ENCODE results near the gene CD151. TPM values are rescaled to one million over a fixed set of nuclear protein-coding genes. Genes with fewer than 3 reads are reported as not detected.

Gene CD151
- total and polyA plus RNA-seq, 8 donors = 163 to 351 (median 261) TPM

DNA sequence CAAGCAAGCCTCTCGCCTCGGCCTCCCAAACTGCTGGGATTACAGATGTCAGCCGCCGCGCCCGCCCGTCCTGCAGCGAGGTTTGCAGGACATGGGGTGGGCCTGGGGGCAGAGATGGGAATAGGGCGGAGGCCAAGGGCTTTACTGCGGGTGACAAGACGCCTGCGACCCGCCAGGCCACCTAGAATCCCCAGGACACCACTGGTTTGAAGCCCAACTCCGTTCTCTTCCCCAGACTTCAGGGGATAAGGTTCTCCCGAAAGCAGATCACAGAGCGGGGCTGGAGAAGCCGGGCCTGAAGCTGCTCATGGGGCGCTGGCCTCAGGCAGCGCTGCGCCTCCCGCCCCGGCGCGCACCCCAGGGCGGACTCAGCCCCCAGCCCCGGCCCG, 9.2 kb downstream of the CD151 start:
- no peaks in the 10 kb centered on the region for H3K27me3 ChIP-seq
- peak in 1 of 6 donors; percentile 55 for DNase-seq
- H3K36me3 ChIP-seq = peaks cover 0 to 36% (median 21%) of the 10 kb centered on the region in 3 donors
- TF ChIP-seq, protein P1, sequence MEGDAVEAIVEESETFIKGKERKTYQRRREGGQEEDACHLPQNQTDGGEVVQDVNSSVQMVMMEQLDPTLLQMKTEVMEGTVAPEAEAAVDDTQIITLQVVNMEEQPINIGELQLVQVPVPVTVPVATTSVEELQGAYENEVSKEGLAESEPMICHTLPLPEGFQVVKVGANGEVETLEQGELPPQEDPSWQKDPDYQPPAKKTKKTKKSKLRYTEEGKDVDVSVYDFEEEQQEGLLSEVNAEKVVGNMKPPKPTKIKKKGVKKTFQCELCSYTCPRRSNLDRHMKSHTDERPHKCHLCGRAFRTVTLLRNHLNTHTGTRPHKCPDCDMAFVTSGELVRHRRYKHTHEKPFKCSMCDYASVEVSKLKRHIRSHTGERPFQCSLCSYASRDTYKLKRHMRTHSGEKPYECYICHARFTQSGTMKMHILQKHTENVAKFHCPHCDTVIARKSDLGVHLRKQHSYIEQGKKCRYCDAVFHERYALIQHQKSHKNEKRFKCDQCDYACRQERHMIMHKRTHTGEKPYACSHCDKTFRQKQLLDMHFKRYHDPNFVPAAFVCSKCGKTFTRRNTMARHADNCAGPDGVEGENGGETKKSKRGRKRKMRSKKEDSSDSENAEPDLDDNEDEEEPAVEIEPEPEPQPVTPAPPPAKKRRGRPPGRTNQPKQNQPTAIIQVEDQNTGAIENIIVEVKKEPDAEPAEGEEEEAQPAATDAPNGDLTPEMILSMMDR (IDR thresholded peaks at IDR 0.05) = no peak
- H3K4me1 ChIP-seq = peaks cover 4 to 28% (median 25%) of the 10 kb centered on the region in 3 donors
- 0 to 1% methylated on average over 27 of the region's 27 CpGs for WGBS, 2 donors
- intact Hi-C loops (cut with DNase I) = no loop called here
- FAIRE-seq = no peak
- peak; percentile 5 to 14 (median 7) for ATAC-seq
- H3K4me3 ChIP-seq = peak overlapping the region; percentile 69 to 92 (median 79)
- peak overlapping the region; percentile 83 to 93 (median 92) for H3K27ac ChIP-seq
- no peaks in the 10 kb centered on the region for H3K9me3 ChIP-seq

DNA sequence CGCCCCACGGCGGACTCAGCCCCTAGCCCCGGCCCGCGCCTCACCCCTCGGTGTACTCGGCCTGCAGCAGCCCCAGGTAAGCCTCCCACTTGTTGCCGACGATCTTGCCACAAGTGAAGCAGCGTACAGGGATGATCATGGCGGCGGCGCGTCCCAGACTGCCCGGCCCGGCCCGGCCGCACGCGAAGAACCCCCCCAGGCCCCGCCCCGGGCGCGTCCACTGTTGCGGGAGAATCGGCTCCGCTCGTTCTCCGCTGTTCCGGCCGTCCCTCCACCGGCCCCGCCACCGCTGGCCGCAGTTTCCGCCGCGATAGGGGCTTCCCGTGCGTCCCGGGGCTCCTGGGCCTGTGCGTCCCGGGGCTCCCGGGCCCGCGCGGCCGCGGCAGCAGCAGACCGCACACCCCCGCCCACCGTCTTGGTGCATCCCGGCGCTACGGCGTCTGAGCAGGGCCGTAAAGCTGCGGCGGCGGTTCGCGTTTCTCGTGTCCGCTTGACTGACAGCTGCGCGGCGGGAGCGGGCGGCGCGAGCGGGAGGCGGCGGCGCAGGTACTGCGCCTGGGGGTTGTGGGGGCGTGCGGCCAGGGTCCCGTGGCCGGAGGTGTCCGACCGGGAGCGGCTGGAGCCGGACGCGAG, 9.7 kb downstream of the CD151 start, which contains the start of the genes POLR2L and TSPAN4:
Gene POLR2L (minus strand): TSS at position 160 of the 633 bp plus-strand sequence. CDS start 21 bp downstream, at position 139.
Gene TSPAN4 (plus strand): TSS at position 483 of the 633 bp plus-strand sequence. CDS start 7,453 bp downstream, outside the sequence.
- Histone ChIP-seq H3K27me3 (no peaks in the 10 kb centered on the region), H3K9me3 (no peaks in the 10 kb centered on the region), H3K36me3 (peaks cover 0 to 31% (median 19%) of the 10 kb centered on the region in 3 donors), H3K4me1 (peaks cover 4 to 28% (median 25%) of the 10 kb centered on the region in 3 donors), H3K4me3 (peak within 1 kb of the TSS; percentile 69 to 92 (median 79)), H3K27ac (peak within 1 kb of the TSS; percentile 83 to 93 (median 92))
- DNase-seq (peak; percentile 86 to 96 (median 89)), ATAC-seq (peak; percentile 60 to 76 (median 68)), FAIRE-seq (no peak)
- intact Hi-C loops (cut with DNase I) = no loop called here
- TF ChIP-seq, protein P1 (IDR thresholded peaks at IDR 0.05) = no peak
- WGBS, 2 donors = 0 to 1% methylated on average over 64 to 87 of the region's 87 CpGs

DNA sequence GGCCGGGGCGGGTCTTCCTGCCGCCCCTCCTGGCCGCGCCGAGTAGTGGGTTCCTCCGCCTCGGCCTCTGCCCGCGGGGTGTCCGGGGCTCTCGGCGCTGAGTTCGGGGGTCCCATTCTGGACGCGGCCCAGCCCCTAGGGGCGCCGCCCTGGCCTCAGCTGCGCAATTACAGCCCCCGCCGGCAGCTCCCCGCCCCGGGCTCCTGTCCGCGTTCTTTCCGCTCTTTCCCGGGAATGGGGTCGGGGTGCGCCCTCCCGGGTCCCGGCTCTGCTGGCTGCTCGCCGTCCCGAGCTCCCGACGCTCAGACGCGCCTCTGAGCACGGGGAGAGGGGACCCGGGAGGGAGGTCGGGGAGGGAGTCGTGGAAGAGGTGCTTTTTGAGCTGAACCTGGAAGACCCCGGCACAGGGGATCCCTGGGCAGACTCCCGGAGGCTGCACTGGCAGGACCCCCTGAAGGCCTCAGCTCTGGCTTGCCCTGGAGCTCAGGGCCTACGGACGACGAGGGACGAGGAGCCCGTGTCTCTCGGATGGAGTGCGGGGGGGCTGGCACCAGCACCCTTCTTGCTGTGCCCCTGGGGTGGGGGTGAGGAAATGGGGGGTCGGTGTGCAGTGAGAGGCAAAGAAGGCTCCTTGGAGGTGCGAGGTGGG, 10.5 kb downstream of the CD151 start:
- H3K27me3 ChIP-seq = no peaks in the 10 kb centered on the region
- no peaks in the 10 kb centered on the region for H3K9me3 ChIP-seq
- H3K27ac ChIP-seq = peak overlapping the region; percentile 83 to 93 (median 92)
- peaks cover 0 to 25% (median 12%) of the 10 kb centered on the region in 3 donors for H3K36me3 ChIP-seq
- peak overlapping the region; percentile 69 to 92 (median 79) for H3K4me3 ChIP-seq
- 1% methylated on average over 43 to 53 of the region's 53 CpGs for WGBS, 2 donors
- FAIRE-seq (no peak), DNase-seq (peak in 1 of 6 donors; percentile 52), ATAC-seq (peak in 1 of 4 donors; percentile 0)
- H3K4me1 ChIP-seq = peaks cover 4 to 30% (median 26%) of the 10 kb centered on the region in 3 donors
- intact Hi-C loops (cut with DNase I) = no loop called here
- TF ChIP-seq, protein P1 (IDR thresholded peaks at IDR 0.05) = no peak

DNA sequence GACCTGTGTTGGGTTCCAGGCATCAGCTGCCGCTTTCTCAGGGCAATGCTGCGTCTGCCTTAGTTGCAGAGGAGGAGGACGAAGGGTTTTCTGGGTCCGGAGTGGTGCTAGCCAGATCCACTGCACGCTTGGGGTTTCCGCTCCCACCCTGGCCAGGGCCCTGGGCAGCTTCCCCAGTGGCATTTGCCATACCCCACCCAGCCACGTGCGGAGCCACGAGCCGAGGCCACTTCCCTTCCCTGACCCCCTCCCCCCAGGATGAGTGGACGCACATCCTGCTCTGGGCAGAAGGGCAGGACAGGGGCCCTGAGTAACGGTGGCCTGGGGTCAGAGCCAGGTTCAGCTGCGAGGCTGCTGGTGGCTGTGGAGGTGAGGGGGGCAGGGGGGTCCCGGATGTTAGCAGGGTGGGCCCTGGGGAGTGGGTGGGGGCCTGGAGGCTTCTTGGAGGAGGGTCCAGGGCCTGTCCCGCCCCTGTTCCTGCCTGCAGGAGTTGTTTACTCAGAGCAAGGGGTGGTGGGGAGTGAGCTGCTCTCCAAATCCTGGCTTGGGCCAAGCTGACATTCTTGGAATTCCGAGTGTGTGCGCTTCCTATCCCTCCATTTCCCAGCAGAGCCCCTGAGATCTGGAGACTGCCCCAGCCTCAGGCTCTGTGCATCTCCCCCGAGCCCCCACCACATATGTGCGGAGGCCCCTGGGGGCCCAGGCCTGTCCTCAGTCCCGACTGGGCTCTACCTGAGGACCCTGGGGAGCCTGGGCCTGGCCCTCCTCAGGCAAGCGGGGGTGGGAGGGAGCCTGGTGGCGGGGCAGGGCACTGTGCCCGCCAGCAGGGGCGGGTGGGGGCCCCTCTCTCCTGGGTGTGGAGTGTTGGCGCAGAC, 11.3 kb downstream of the CD151 start:
- ATAC-seq = peak; percentile 16 to 37 (median 34)
- Histone ChIP-seq H3K36me3 (peaks cover 0 to 18% (median 12%) of the 10 kb centered on the region in 3 donors), H3K4me1 (peaks cover 4 to 36% (median 34%) of the 10 kb centered on the region in 3 donors), H3K9me3 (no peaks in the 10 kb centered on the region), H3K27me3 (no peaks in the 10 kb centered on the region), H3K27ac (peak overlapping the region; percentile 83 to 93 (median 92)), H3K4me3 (peak overlapping the region in 3 of 4 donors; percentile 77 to 92 (median 81))
- intact Hi-C loops (cut with DNase I) = no loop called here
- peak in 5 of 6 donors; percentile 78 to 92 (median 84) for DNase-seq
- TF ChIP-seq, protein P1 (IDR thresholded peaks at IDR 0.05) = no peak
- no peak for FAIRE-seq
- WGBS, 2 donors = 7 to 21% methylated on average over 23 to 25 of the region's 25 CpGs
